SK-N-SH treated with all-trans-retinoic acid at 6 μM for 48 hours (cell line): Measurements from ENCODE around the gene ERAP2.

Experiments
- ATAC-seq: fragments of 200-7000 bp; cut with Tn5 transposase; 3 replicates; pipeline ENCODE4 v1.9.1; 2020; ENCODE audit warnings: mild to moderate bottlenecking, moderate library complexity
- ARNTL ChIP-seq: fragments of 450-650 bp; formaldehyde crosslinking; IDR thresholded peaks from 2 replicates; pipeline ENCODE4 v1.5.0; 2020; ENCODE audit warnings: low read depth, mild to moderate bottlenecking, moderate library complexity, borderline replicate concordance
- BACH2 ChIP-seq: fragments of 250-450 bp; sonication (Bioruptor Pico); IDR thresholded peaks from 2 replicates; pipeline ENCODE4 v1.9.0; 2021; ENCODE audit warnings: mild to moderate bottlenecking, borderline replicate concordance
- CSDC2 ChIP-seq: fragments of 250-450 bp; sonication (Bioruptor Pico); IDR thresholded peaks from 2 replicates; pipeline ENCODE4 v1.5.0; 2020; ENCODE audit warnings: mild to moderate bottlenecking, moderate library complexity
- ESRRG ChIP-seq: fragments of 250-450 bp; sonication (Bioruptor Pico); IDR thresholded peaks from 2 replicates; pipeline ENCODE4 v1.6.1; 2021; ENCODE audit warnings: mild to moderate bottlenecking
- GLIS3 ChIP-seq: fragments of 250-450 bp; sonication (Bioruptor Pico); IDR thresholded peaks from 2 replicates; pipeline ENCODE4 v1.5.0; 2020; ENCODE audit warnings: mild to moderate bottlenecking, moderate library complexity
- ISL1 ChIP-seq: fragments of 250-450 bp; sonication (Bioruptor Pico); IDR thresholded peaks from 2 replicates; pipeline ENCODE4 v2.1.2; 2022; ENCODE audit warnings: mild to moderate bottlenecking, moderate library complexity
- PPARA ChIP-seq: fragments of 250-450 bp; sonication (Bioruptor Pico); IDR thresholded peaks from 2 replicates; pipeline ENCODE4 v1.5.0; 2020; ENCODE audit warnings: mild to moderate bottlenecking, borderline replicate concordance
- TCF4 ChIP-seq: fragments of 250-450 bp; sonication (Bioruptor Pico); IDR thresholded peaks from 2 replicates; pipeline ENCODE4 v1.8.0; 2021; ENCODE audit warnings: mild to moderate bottlenecking, moderate library complexity, borderline replicate concordance
- TOX ChIP-seq: fragments of 250-450 bp; sonication (Bioruptor Pico); IDR thresholded peaks from 2 replicates; pipeline ENCODE4 v1.8.0; 2021; ENCODE audit warnings: mild to moderate bottlenecking, moderate library complexity, borderline replicate concordance
- TSHZ2 ChIP-seq: fragments of 250-450 bp; sonication (Bioruptor Pico); IDR thresholded peaks from 2 replicates; pipeline ENCODE4 v1.5.0; 2020; ENCODE audit warnings: mild to moderate bottlenecking, moderate library complexity
- ZC3H10 ChIP-seq: fragments of 250-450 bp; sonication (Bioruptor Pico); IDR thresholded peaks from 2 replicates; pipeline ENCODE4 v1.5.1; 2021; ENCODE audit warnings: mild to moderate bottlenecking, moderate library complexity
- ZFP3 ChIP-seq: fragments of 250-450 bp; sonication (Bioruptor Pico); IDR thresholded peaks from 2 replicates; pipeline ENCODE4 v1.5.0; 2020; ENCODE audit warnings: mild to moderate bottlenecking, moderate library complexity
- ZFP30 ChIP-seq: fragments of 450-650 bp; formaldehyde crosslinking; IDR thresholded peaks from 2 replicates; pipeline ENCODE4 v1.5.0; 2022; ENCODE audit warnings: mild to moderate bottlenecking, moderate library complexity
- ZNF565 ChIP-seq: fragments of 450-650 bp; formaldehyde crosslinking; conservative IDR thresholded peaks from 2 replicates; pipeline ENCODE4 v1.5.0; 2020; ENCODE audit warnings: low read depth, mild to moderate bottlenecking, moderate library complexity
- ZNF70 ChIP-seq: fragments of 450-650 bp; formaldehyde crosslinking; IDR thresholded peaks from 2 replicates; pipeline ENCODE4 v1.5.0; 2020; ENCODE audit warnings: mild to moderate bottlenecking, moderate library complexity
- ZNF8 ChIP-seq: fragments of 450-650 bp; formaldehyde crosslinking; IDR thresholded peaks from 2 replicates; pipeline ENCODE4 v1.5.0; 2020; ENCODE audit warnings: mild to moderate bottlenecking, moderate library complexity
- TF ChIP-seq, protein P1 (sequence below): fragments of 250-450 bp; sonication (Bioruptor Pico); IDR thresholded peaks from 2 replicates; pipeline ENCODE4 v1.8.0; 2020; ENCODE audit warnings: mild to moderate bottlenecking, moderate library complexity, borderline replicate concordance
- TF ChIP-seq, protein P2 (sequence below): fragments of 250-450 bp; sonication (Bioruptor Pico); IDR thresholded peaks from 2 replicates; pipeline ENCODE4 v1.8.0; 2021; ENCODE audit warnings: low read depth, mild to moderate bottlenecking, moderate library complexity, borderline replicate concordance
- TF ChIP-seq, protein P3 (sequence below): fragments of 250-450 bp; sonication (Bioruptor Pico); IDR thresholded peaks from 2 replicates; pipeline ENCODE4 v1.5.1; 2020; ENCODE audit warnings: low read depth, mild to moderate bottlenecking, moderate library complexity

Gene ERAP2

GRCh38 chr5:96963267-96963666 is 87.0 kb downstream of the ERAP2 start:
- TF ChIP-seq TOX (CRISPR knock-in tag) (no peak), BACH2 (CRISPR knock-in tag) (no peak), ZNF565 (CRISPR knock-in tag) (no peak), ZNF70 (CRISPR knock-in tag) (no peak), ISL1 (CRISPR knock-in tag) (no peak), ZFP3 (CRISPR knock-in tag) (no peak), ZC3H10 (CRISPR knock-in tag) (no peak), TCF4 (no peak), ESRRG (no peak), GLIS3 (CRISPR knock-in tag) (no peak), ZNF8 (CRISPR knock-in tag) (no peak), CSDC2 (CRISPR knock-in tag) (no peak), ARNTL (CRISPR knock-in tag) (no peak)
- TF ChIP-seq, protein P1, sequence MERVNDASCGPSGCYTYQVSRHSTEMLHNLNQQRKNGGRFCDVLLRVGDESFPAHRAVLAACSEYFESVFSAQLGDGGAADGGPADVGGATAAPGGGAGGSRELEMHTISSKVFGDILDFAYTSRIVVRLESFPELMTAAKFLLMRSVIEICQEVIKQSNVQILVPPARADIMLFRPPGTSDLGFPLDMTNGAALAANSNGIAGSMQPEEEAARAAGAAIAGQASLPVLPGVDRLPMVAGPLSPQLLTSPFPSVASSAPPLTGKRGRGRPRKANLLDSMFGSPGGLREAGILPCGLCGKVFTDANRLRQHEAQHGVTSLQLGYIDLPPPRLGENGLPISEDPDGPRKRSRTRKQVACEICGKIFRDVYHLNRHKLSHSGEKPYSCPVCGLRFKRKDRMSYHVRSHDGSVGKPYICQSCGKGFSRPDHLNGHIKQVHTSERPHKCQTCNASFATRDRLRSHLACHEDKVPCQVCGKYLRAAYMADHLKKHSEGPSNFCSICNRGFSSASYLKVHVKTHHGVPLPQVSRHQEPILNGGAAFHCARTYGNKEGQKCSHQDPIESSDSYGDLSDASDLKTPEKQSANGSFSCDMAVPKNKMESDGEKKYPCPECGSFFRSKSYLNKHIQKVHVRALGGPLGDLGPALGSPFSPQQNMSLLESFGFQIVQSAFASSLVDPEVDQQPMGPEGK (CRISPR knock-in tag), result no peak
- TF ChIP-seq, protein P2, sequence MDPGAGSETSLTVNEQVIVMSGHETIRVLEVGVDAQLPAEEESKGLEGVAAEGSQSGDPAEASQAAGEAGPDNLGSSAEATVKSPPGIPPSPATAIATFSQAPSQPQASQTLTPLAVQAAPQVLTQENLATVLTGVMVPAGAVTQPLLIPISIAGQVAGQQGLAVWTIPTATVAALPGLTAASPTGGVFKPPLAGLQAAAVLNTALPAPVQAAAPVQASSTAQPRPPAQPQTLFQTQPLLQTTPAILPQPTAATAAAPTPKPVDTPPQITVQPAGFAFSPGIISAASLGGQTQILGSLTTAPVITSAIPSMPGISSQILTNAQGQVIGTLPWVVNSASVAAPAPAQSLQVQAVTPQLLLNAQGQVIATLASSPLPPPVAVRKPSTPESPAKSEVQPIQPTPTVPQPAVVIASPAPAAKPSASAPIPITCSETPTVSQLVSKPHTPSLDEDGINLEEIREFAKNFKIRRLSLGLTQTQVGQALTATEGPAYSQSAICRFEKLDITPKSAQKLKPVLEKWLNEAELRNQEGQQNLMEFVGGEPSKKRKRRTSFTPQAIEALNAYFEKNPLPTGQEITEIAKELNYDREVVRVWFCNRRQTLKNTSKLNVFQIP (CRISPR knock-in tag), result no peak
- TF ChIP-seq, protein P3, sequence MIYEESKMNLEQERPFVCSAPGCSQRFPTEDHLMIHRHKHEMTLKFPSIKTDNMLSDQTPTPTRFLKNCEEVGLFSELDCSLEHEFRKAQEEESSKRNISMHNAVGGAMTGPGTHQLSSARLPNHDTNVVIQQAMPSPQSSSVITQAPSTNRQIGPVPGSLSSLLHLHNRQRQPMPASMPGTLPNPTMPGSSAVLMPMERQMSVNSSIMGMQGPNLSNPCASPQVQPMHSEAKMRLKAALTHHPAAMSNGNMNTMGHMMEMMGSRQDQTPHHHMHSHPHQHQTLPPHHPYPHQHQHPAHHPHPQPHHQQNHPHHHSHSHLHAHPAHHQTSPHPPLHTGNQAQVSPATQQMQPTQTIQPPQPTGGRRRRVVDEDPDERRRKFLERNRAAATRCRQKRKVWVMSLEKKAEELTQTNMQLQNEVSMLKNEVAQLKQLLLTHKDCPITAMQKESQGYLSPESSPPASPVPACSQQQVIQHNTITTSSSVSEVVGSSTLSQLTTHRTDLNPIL, result no peak
- peak; percentile 44; the same call in 2 of the 3 replicates for ATAC-seq

- ATAC-seq, result no peak
- TF ChIP-seq, protein P1 (CRISPR knock-in tag), result no peak
- TF ChIP-seq ZFP30 (CRISPR knock-in tag) (no peak), PPARA (CRISPR knock-in tag) (no peak), GLIS3 (CRISPR knock-in tag) (no peak), ISL1 (CRISPR knock-in tag) (no peak), ZNF8 (CRISPR knock-in tag) (no peak)
- TF ChIP-seq, protein P3, result no peak
- TF ChIP-seq, all 23 proteins: peak for 0
These were observed 90.5 kb downstream of the ERAP2 start for GRCh38 chr5:96966801-96967200.

- TF ChIP-seq, protein P2 (CRISPR knock-in tag), result no peak
- no peak for TF ChIP-seq GLIS3 (CRISPR knock-in tag)
- no peak for TF ChIP-seq ZC3H10 (CRISPR knock-in tag)
- no peak for TF ChIP-seq TOX (CRISPR knock-in tag)
- TF ChIP-seq, protein P3, result no peak
- TF ChIP-seq ZFP3 (CRISPR knock-in tag), result no peak
- TF ChIP-seq ZNF70 (CRISPR knock-in tag), result no peak
- no peak for TF ChIP-seq ISL1 (CRISPR knock-in tag)
- TF ChIP-seq TSHZ2 (CRISPR knock-in tag), result no peak
- no peak for TF ChIP-seq CSDC2 (CRISPR knock-in tag)
- ATAC-seq, result no peak
These were observed 91.1 kb downstream of the ERAP2 start for GRCh38 chr5:96967400-96967799.
